K562 (cell line): Measurements from ENCODE around the gene UBA1. TPM values are rescaled to one million over a fixed set of nuclear protein-coding genes. Genes with fewer than 3 reads are reported as not detected.

Experiments
- CREBBP ChIP-seq: IDR thresholded peaks from one replicate; pipeline ENCODE4 v1.6.1; 2012; ENCODE audit warnings: low read depth, mild to moderate bottlenecking, control low read depth, inconsistent platforms, low read length
- ETV5 ChIP-seq: sonication (generic); formaldehyde crosslinking; IDR thresholded peaks from 2 replicates; pipeline ENCODE4 v1.4.0; 2020; ENCODE audit warnings: low read depth, mild to moderate bottlenecking, missing genetic modification reagents
- GATAD2B ChIP-seq: fragments of 450-650 bp; IDR thresholded peaks from 2 replicates; pipeline ENCODE4 v1.6.1; 2017; ENCODE audit warnings: mild to moderate bottlenecking, borderline replicate concordance
- GTF2E2 ChIP-seq: fragments of 200-800 bp; sonication (Bioruptor generic); IDR thresholded peaks from 2 replicates; pipeline ENCODE4 v1.6.1; 2016; ENCODE audit warnings: missing genetic modification characterization, missing compliant biosample characterization
- MTA3 ChIP-seq: fragments of 450-650 bp; formaldehyde crosslinking; IDR thresholded peaks from 2 replicates; pipeline ENCODE4 v1.6.1; 2017; ENCODE audit warnings: mild to moderate bottlenecking, borderline replicate concordance
- NFXL1 ChIP-seq: fragments of 450-650 bp; formaldehyde crosslinking; IDR thresholded peaks from 2 replicates; pipeline ENCODE4 v1.4.0; 2021; ENCODE audit warnings: mild to moderate bottlenecking
- SMAD3 ChIP-seq: fragments of 450-650 bp; formaldehyde crosslinking; conservative IDR thresholded peaks from 2 replicates; pipeline ENCODE4 v1.4.0; 2020; ENCODE audit warnings: mild to moderate bottlenecking
- TCF7 ChIP-seq: sonication (generic); IDR thresholded peaks from 2 replicates; pipeline ENCODE4 v1.6.1; 2016; ENCODE audit warnings: antibody characterized with exemption, borderline replicate concordance
- polyA plus RNA-seq, 8 experiments: library from polyadenylated mRNA; depleted of rRNA in 4 of 8; stranded (reverse) in 5 of 8; unstranded in 3 of 8; fragments of >200 nt; fragmentation: Nextera tagmentation in 2 of 8; fragmentation: Illumina TruSeq in 1 of 8; extraction: Ambion mirVana in 2 of 8; extraction: Trizol in 1 of 8; gene quantifications; 2 replicates each; pipeline versions ENCODE4 v1.2.1 to v1.2.3, GENCODE V29; 2011 to 2014; ENCODE audit warnings: inconsistent platforms in 1 of 8, missing spikeins in 1 of 8
- total RNA-seq, 7 experiments: library from RNA; depleted of rRNA in 6 of 7; stranded (reverse); fragments of >200 nt in 6 of 7; fragmentation: Illumina TruSeq in 2 of 7; extraction: Trizol in 2 of 7; gene quantifications; 2 replicates each; pipeline versions ENCODE4 v1.2.1 to v1.2.3, GENCODE V29; 2011 to 2021; ENCODE audit warnings: low replicate concordance in 1 of 7
- TF ChIP-seq, protein P1 (sequence below): fragments of 250-450 bp; sonication (Bioruptor Pico); IDR thresholded peaks from 2 replicates; pipeline ENCODE4 v1.4.0; 2020; ENCODE audit warnings: mild to moderate bottlenecking, moderate library complexity
- TF ChIP-seq, protein P2 (sequence below): sonication (generic); IDR thresholded peaks from 2 replicates; pipeline ENCODE4 v1.6.1; 2016
- TF ChIP-seq, protein P3 (sequence below): sonication (generic); formaldehyde crosslinking; IDR thresholded peaks from 2 replicates; pipeline ENCODE4 v1.8.0; 2022; ENCODE audit warnings: mild to moderate bottlenecking, missing genetic modification reagents
- TF ChIP-seq, protein P4 (sequence below): fragments of 450-650 bp; formaldehyde crosslinking; IDR thresholded peaks from 2 replicates; pipeline ENCODE4 v1.4.0; 2020; ENCODE audit warnings: mild to moderate bottlenecking, moderate library complexity

UBA1 gene
- total and polyA plus RNA-seq, 9 of the 15 experiments (the other 6 are each of a cell fraction or from before 2014, with no cell fraction given), result 32.0 to 174 (median 93.6) TPM

DNA sequence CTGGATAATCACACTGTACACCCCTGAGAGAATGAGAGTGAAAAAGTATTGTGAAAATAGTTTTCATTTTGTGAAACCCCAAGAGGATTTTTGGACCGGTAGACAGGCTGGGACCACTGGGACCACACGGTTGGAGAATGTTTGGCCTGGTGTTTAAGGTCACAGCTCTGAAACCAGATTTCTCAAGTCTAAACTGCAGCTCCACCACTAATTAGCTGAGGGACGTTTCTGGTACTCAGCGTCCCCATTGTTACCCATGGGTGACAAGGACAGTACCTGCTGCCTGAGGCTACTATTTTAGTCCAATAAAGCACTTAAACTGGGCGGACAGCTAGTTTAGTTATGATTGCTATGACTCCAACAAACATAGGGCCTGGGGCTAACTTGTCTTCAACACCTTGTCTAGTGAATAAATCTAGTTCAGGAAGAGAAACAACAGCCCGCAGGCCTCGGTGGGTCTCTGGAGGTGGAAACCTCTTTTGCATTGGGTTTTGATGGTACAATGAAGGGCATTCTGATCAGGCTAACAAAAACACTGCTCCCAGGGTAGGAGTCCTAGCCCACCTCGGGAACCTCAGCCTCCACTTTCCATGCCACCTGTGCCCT lies 38.7 kb downstream of the UBA1 start (continued):
- TF ChIP-seq, protein P1, sequence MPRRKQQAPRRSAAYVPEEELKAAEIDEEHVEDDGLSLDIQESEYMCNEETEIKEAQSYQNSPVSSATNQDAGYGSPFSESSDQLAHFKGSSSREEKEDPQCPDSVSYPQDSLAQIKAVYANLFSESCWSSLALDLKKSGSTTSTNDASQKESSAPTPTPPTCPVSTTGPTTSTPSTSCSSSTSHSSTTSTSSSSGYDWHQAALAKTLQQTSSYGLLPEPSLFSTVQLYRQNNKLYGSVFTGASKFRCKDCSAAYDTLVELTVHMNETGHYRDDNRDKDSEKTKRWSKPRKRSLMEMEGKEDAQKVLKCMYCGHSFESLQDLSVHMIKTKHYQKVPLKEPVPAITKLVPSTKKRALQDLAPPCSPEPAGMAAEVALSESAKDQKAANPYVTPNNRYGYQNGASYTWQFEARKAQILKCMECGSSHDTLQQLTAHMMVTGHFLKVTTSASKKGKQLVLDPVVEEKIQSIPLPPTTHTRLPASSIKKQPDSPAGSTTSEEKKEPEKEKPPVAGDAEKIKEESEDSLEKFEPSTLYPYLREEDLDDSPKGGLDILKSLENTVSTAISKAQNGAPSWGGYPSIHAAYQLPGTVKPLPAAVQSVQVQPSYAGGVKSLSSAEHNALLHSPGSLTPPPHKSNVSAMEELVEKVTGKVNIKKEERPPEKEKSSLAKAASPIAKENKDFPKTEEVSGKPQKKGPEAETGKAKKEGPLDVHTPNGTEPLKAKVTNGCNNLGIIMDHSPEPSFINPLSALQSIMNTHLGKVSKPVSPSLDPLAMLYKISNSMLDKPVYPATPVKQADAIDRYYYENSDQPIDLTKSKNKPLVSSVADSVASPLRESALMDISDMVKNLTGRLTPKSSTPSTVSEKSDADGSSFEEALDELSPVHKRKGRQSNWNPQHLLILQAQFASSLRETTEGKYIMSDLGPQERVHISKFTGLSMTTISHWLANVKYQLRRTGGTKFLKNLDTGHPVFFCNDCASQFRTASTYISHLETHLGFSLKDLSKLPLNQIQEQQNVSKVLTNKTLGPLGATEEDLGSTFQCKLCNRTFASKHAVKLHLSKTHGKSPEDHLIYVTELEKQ (CRISPR knock-in tag), result no peak
- TF ChIP-seq, protein P2, sequence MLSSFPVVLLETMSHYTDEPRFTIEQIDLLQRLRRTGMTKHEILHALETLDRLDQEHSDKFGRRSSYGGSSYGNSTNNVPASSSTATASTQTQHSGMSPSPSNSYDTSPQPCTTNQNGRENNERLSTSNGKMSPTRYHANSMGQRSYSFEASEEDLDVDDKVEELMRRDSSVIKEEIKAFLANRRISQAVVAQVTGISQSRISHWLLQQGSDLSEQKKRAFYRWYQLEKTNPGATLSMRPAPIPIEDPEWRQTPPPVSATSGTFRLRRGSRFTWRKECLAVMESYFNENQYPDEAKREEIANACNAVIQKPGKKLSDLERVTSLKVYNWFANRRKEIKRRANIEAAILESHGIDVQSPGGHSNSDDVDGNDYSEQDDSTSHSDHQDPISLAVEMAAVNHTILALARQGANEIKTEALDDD, result 0 out of 2 replicates have a peak, but pooled peaks have one; percentile 33
- TF ChIP-seq, protein P3, sequence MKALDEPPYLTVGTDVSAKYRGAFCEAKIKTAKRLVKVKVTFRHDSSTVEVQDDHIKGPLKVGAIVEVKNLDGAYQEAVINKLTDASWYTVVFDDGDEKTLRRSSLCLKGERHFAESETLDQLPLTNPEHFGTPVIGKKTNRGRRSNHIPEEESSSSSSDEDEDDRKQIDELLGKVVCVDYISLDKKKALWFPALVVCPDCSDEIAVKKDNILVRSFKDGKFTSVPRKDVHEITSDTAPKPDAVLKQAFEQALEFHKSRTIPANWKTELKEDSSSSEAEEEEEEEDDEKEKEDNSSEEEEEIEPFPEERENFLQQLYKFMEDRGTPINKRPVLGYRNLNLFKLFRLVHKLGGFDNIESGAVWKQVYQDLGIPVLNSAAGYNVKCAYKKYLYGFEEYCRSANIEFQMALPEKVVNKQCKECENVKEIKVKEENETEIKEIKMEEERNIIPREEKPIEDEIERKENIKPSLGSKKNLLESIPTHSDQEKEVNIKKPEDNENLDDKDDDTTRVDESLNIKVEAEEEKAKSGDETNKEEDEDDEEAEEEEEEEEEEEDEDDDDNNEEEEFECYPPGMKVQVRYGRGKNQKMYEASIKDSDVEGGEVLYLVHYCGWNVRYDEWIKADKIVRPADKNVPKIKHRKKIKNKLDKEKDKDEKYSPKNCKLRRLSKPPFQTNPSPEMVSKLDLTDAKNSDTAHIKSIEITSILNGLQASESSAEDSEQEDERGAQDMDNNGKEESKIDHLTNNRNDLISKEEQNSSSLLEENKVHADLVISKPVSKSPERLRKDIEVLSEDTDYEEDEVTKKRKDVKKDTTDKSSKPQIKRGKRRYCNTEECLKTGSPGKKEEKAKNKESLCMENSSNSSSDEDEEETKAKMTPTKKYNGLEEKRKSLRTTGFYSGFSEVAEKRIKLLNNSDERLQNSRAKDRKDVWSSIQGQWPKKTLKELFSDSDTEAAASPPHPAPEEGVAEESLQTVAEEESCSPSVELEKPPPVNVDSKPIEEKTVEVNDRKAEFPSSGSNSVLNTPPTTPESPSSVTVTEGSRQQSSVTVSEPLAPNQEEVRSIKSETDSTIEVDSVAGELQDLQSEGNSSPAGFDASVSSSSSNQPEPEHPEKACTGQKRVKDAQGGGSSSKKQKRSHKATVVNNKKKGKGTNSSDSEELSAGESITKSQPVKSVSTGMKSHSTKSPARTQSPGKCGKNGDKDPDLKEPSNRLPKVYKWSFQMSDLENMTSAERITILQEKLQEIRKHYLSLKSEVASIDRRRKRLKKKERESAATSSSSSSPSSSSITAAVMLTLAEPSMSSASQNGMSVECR, result 0 out of 2 replicates have a peak, but pooled peaks have one; percentile 8
- TF ChIP-seq SMAD3 (CRISPR knock-in tag), result no peak
- TF ChIP-seq TCF7, result no peak
- no peak for TF ChIP-seq GATAD2B
- 0 out of 2 replicates have a peak, but pooled peaks have one; percentile 1 for TF ChIP-seq MTA3
- TF ChIP-seq GTF2E2 (tag), result no peak
- TF ChIP-seq CREBBP, result no peak
- TF ChIP-seq ETV5 (CRISPR knock-in tag), result no peak
- TF ChIP-seq NFXL1, result no peak
- TF ChIP-seq, protein P4, sequence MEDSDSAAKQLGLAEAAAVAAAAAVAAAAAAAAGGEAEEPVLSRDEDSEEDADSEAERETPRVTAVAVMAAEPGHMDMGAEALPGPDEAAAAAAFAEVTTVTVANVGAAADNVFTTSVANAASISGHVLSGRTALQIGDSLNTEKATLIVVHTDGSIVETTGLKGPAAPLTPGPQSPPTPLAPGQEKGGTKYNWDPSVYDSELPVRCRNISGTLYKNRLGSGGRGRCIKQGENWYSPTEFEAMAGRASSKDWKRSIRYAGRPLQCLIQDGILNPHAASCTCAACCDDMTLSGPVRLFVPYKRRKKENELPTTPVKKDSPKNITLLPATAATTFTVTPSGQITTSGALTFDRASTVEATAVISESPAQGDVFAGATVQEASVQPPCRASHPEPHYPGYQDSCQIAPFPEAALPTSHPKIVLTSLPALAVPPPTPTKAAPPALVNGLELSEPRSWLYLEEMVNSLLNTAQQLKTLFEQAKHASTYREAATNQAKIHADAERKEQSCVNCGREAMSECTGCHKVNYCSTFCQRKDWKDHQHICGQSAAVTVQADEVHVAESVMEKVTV (CRISPR knock-in tag), result no peak
